ENCODE data around the gene NSF. TPM values are rescaled to one million over a fixed set of nuclear protein-coding genes. Genes with fewer than 3 reads are reported as not detected.
A peak's percentile ranks its signal among the peaks of the same experiment; 100 is the strongest.

The NSF gene
- total RNA-seq, 2 experiments from 2014 or later = 17.7 to 19.1 TPM

- intact Hi-C loops (cut with DNase I, micrococcal nuclease) = no loop called here
- POLR2A ChIA-PET = no interaction called here
- H3K27ac ChIP-seq (ENCODE audit: low read depth in 1 of 2, low read length in 2 of 2) = no peak overlapping the region
- H3K9me3 ChIP-seq (ENCODE audit: control insufficient read depth in 1 of 2, insufficient read depth in 1 of 2, low read length in 2 of 2) = no peaks in the 10 kb centered on the region
- H3K27me3 ChIP-seq (ENCODE audit: control insufficient read depth in 1 of 2, insufficient read depth in 2 of 2, low read length in 2 of 2) = no peaks in the 10 kb centered on the region
- no peak for TF ChIP-seq CTCF (IDR thresholded peaks at IDR 0.05)
- H3K36me3 ChIP-seq (ENCODE audit: insufficient read depth, low read length) = peaks cover 9% of the 10 kb centered on the region
- no peaks in the 10 kb centered on the region for H3K4me1 ChIP-seq (ENCODE audit: insufficient read depth, low read length)
- DNase-seq (no peak), ATAC-seq (ENCODE audit: poor library complexity) (no peak)
- Mint-ChIP-seq H3K4me1 (ENCODE audit: low read depth) (no peaks in the 10 kb centered on the region), H3K27me3 (no peaks in the 10 kb centered on the region), H3K9me3 (no peaks in the 10 kb centered on the region), H3K36me3 (ENCODE audit: low read depth) (peaks cover 50% of the 10 kb centered on the region), H3K4me3 (no peak overlapping the region), H3K27ac (no peak overlapping the region)
- no peak overlapping the region for H3K4me3 ChIP-seq (ENCODE audit: low read length)
- CTCF ChIA-PET = no interaction called here
Observed at GRCh38 chr17:46741122-46741730, 150.8 kb downstream of the NSF start.

GRCh38 chr17:46742565-46743270 is 152.2 kb downstream of the NSF start:
- Histone ChIP-seq H3K36me3 (ENCODE audit: insufficient read depth, low read length) (peaks cover 12% of the 10 kb centered on the region), H3K9me3 (ENCODE audit: control insufficient read depth in 1 of 2, insufficient read depth in 1 of 2, low read length in 2 of 2) (no peaks in the 10 kb centered on the region), H3K27ac (ENCODE audit: low read depth in 1 of 2, low read length in 2 of 2) (no peak overlapping the region), H3K27me3 (ENCODE audit: control insufficient read depth in 1 of 2, insufficient read depth in 2 of 2, low read length in 2 of 2) (no peaks in the 10 kb centered on the region), H3K4me3 (ENCODE audit: low read length) (no peak overlapping the region), H3K4me1 (ENCODE audit: insufficient read depth, low read length) (no peaks in the 10 kb centered on the region)
- DNase-seq = peak in 2 of 14 experiments; percentile 8 to 20
- Mint-ChIP-seq H3K4me1 (ENCODE audit: low read depth) (no peaks in the 10 kb centered on the region), H3K4me3 (no peak overlapping the region), H3K27me3 (no peaks in the 10 kb centered on the region), H3K27ac (peak overlapping the region; percentile 35), H3K9me3 (no peaks in the 10 kb centered on the region), H3K36me3 (ENCODE audit: low read depth) (peaks cover 53% of the 10 kb centered on the region)
- POLR2A ChIA-PET = no interaction called here
- ATAC-seq (ENCODE audit: poor library complexity) = no peak
- intact Hi-C loops (cut with DNase I, micrococcal nuclease) = no loop called here
- no peak for TF ChIP-seq CTCF (IDR thresholded peaks at IDR 0.05)
- CTCF ChIA-PET = interaction anchor here (1.2 kb wide), 1 partner anchor 27 kb away, joined by 3 read pairs; no protein-coding TSS in a partner anchor

GRCh38 chr17:46744441-46744840 is 154.0 kb downstream of the NSF start:
- intact Hi-C loops (cut with DNase I, micrococcal nuclease) = no loop called here
- Mint-ChIP-seq H3K4me1 (ENCODE audit: low read depth) (no peaks in the 10 kb centered on the region), H3K9me3 (no peaks in the 10 kb centered on the region), H3K36me3 (ENCODE audit: low read depth) (peaks cover 59% of the 10 kb centered on the region), H3K27me3 (no peaks in the 10 kb centered on the region), H3K4me3 (no peak overlapping the region), H3K27ac (no peak overlapping the region)
- ATAC-seq (ENCODE audit: poor library complexity) (no peak), DNase-seq (no peak)
- Histone ChIP-seq H3K27me3 (ENCODE audit: control insufficient read depth in 1 of 2, insufficient read depth in 2 of 2, low read length in 2 of 2) (no peaks in the 10 kb centered on the region), H3K36me3 (ENCODE audit: insufficient read depth, low read length) (peaks cover 14% of the 10 kb centered on the region), H3K4me3 (ENCODE audit: low read length) (no peak overlapping the region), H3K27ac (ENCODE audit: low read depth in 1 of 2, low read length in 2 of 2) (no peak overlapping the region), H3K4me1 (ENCODE audit: insufficient read depth, low read length) (no peaks in the 10 kb centered on the region), H3K9me3 (ENCODE audit: control insufficient read depth in 1 of 2, insufficient read depth in 1 of 2, low read length in 2 of 2) (no peaks in the 10 kb centered on the region)
- TF ChIP-seq CTCF (IDR thresholded peaks at IDR 0.05) = no peak
- ChIA-PET CTCF (no interaction called here), POLR2A (no interaction called here)
